GM18858 (cell line): Measurements from ENCODE around the gene AHNAK2.
"Not testable (repeated sequence)": the region's sequence is repeated elsewhere in the genome, so short reads cannot be mapped to it uniquely, and the experiment has no call there.

ENCODE experiments used
- ATAC-seq: cut with Tn5 transposase; IDR thresholded peaks from one replicate; pipeline ENCODE4 v1.9.1; 2021; ENCODE audit not compliant: unreplicated experiment

Gene AHNAK2

DNA sequence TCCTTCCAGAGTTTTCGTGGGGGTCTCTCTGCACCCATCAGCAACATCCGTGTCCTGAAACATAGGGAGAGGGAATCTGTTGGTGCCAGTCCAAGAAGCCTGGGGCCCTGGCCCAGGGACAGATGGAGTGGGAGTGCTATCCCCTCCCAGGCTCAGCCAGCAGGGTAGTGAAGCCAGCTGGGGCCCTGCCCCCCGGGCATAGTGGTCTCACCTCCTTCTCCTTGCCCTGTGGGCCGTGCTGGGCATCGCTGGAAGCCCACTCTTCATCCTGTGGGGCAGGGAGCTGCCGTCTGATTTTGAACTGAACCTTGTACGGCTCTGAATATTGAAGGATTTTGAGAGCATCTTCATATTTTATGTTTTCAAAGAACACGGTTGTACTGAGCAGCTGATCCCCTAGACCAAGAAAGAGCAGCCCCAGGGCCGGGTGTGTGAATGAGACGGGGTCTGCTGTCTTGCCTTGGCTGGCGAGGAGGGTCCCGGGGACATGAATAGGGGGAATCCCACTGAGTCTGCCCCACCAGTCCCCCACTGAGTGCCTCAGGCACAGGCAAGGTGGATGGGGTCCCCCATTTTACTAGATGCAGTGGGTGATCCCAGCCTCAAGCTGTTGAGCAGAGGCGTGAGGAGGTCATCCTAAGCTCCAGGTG is 23.3 kb downstream of the AHNAK2 start:
- ATAC-seq, result no peak

DNA sequence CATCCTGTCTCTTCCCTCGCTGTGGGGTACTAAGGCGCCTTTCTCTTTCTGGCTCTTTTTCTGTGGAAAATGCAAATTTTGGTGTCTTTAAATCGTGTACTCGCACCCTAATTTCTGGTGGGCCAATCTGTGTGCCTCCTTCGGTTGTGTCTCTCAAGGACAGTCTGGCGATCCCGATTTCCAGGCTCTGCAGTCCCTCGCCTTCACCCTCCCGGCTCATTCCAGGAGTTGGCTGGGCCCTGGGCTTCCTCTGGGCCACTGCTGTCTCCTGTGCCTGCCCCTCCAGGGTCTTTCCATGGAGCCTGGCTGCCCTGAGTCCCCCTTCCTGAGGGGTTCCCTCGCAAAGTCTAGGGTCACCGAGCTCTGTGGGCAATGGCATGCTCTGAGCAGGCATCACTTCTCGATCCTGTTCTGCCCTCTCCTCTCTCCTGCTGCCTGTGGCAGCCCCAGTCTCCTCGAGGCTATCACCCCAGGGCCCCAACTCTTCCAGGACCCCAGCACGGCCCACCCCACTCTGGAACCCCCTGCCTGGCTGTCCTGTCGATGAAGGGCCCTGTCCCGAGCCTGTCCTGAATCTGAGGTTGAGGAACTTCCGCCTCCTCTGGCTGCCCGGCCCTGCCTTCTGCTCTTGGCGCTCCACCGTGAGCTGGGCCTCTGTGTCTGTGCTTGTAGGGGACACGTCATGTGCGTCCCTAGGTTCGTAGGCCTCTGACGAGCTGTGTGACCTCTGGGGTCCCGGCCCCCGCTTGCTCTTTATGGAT is 24.1 kb downstream of the AHNAK2 start:
- ATAC-seq, result no peak

DNA sequence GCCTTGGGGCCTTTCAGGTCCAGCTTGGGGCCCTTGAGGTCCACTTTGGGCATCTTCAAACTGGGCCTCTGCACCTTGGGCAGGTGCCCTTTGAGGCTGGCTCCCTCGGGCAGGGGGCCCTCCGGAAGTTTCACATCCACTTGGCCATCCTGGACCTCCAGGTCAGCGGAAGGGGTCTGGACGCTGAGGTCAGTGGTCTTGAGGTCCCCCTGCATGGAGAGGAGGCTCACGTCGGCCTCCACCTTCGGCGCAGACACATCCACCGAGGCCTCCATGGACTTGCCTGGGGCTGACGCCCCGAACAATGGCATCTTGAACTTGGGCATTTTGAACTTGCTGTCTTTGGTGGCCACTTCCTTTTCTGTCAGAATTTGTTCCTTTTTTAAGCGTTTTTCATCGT is 25.1 kb downstream of the AHNAK2 start:
- no peak for ATAC-seq

DNA sequence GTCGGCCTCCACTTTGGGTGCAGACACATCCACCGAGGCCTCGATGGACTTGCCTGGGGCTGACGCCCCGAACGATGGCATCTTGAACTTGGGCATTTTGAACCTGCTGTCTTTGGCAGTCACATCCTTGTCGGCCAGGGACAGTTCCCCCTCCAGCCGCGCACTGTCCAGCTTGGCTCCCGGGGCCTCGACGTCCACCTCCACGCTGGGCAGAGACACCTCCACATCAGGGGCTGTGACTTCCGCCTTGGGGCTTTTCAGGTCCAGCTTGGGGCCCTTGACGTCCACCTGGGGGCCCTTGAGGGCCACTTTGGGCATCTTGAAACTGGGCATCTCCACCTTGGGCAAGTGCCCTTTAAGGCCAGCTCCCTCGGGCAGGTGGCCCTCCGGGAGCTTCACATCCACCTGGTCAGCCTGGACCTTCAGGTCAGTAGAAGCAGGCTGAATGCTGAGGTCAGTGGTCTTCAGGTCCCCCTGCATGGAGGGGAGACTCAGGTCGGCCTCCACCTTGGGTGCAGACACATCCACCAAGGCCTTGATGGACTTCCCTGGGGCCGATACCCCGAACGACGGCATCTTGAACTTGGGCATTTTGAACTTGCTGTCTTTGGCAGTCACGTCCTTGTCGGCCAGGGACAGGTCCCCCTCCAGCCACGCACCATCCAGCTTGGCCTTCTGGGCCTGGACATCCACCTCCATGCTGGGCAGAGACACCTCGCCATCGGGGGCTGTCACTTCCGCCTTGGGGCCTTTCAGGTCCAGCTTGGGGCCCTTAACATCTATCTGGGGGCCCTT is 26.1 kb downstream of the AHNAK2 start:
- not testable (repeated sequence) for ATAC-seq

DNA sequence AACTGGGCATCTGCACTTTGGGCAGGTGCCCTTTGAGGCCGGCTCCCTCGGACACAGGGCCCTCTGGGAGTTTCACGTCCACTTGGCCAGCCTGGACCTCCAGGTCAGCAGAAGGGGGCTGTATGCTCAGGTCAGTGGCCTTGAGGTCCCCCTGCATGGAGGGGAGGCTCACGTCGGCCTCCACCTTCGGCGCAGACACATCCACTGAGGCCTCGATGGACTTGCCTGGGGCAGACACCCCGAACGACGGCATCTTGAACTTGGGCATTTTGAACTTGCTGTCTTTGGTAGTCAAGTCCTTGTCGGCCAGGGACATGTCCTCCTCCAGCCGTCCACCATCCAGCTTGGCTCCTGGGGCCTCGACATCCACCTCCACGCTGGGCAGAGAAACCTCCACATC is 27.5 kb downstream of the AHNAK2 start:
- not testable (repeated sequence) for ATAC-seq

DNA sequence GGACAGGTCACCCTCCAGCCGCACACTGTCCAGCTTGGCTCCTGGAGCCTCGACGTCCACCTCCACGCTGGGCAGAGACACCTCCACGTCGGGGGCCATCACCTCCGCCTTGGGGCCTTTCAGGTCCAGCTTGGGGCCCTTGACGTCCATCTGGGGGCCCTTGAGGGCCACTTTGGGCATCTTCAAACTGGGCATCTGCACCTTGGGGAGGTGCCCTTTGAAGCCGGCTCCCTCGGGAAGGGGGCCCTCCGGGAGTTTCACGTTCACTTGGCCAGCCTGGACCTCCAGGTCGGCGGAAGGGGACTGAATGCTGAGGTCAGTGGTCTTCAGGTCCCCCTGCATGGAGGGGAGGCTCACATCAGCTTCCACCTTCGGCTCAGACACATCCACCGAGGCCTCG is 28.2 kb downstream of the AHNAK2 start:
- ATAC-seq, result no peak

DNA sequence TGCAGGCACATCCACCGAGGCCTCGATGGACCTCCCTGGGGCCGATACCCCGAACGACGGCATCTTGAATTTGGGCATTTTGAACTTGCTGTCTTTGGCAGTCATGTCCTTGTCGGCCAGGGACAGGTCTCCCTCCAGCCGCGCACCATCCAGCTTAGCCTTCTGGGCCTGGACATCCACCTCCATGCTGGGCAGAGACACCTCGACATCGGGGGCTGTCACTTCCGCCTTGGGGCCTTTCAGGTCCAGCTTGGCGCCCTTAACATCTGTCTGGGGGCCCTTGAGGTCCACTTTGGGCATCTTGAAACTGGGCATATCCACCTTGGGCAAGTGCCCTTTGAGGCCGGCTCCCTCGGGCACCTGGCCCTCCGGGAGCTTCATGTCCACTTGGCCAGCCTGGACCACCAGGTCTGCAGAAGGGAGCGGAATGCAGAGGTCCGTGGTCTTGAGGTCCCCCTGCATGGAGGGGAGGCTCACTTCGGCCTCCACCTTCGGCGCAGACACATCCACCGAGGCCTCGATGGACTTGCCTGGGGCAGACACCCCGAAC is 28.7 kb downstream of the AHNAK2 start:
- not testable (repeated sequence) for ATAC-seq

DNA sequence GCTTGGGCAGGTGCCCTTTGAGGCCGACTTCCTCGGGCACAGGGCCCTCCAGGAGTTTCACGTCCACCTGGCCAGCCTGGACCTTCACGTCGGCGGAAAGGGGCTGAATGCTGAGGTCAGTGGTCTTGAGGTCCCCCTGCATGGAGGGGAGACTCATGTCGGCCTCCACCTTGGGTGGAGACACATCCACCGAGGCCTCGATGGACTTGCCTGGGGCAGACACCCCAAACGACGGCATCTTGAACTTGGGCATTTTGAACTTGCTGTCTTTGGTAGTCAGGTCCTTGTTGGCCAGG is 29.5 kb downstream of the AHNAK2 start:
- no peak for ATAC-seq

DNA sequence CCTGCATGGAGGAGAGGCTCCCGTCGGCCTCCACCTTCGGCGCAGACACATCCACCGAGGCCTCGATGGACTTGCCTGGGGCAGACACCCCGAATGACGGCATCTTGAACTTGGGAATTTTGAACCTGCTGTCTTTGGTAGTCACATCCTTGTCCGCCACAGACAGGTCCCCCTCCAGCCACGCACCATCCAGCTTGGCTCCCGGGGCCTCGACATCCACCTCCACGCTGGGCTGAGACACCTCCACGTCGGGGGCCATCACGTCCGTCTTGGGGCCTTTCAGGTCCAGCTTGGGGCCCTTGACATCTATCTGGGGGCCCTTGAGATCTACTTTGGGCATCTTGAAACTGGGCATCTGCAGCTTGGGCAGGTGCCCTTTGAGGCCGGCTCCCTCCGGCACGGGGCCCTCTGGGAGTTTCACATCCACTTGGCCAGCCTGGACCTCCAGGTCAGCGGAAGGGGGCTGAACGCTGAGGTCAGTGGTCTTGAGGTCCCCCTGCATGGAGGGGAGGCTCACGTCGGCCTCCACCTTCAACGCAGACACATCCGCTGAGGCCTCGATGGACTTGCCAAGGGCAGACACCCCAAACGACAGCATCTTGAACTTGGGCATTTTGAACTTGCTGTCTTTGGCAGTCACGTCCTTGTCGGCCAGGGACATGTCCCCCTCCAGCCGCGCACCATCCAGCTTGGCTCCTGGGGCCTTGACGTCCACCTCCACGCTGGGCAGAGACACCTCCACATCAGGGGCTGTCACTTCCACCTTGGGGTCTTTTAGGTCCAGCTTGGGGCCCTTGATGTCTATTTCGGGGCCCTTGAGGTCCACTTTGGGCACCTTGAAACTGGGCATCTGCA is 30.1 kb downstream of the AHNAK2 start:
- ATAC-seq, result not testable (repeated sequence)

DNA sequence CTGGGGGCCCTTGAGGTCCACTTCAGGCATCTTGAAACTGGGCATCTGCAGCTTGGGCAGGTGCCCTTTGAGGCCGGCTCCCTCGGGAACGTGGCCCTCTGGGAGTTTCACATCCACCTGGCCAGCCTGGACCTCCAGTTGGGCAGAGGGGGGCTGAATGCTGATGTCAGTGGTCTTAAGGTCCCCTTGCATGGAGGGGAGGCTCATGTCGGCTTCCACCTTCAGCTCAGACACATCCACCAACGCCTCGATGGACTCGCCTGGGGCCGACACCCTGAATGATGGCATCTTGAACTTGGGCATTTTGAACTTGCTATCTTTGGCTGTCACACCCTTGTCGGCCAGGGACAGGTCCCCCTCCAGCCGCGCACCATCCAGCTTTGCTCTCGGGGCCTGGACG is 31.0 kb downstream of the AHNAK2 start:
- not testable (repeated sequence) for ATAC-seq

DNA sequence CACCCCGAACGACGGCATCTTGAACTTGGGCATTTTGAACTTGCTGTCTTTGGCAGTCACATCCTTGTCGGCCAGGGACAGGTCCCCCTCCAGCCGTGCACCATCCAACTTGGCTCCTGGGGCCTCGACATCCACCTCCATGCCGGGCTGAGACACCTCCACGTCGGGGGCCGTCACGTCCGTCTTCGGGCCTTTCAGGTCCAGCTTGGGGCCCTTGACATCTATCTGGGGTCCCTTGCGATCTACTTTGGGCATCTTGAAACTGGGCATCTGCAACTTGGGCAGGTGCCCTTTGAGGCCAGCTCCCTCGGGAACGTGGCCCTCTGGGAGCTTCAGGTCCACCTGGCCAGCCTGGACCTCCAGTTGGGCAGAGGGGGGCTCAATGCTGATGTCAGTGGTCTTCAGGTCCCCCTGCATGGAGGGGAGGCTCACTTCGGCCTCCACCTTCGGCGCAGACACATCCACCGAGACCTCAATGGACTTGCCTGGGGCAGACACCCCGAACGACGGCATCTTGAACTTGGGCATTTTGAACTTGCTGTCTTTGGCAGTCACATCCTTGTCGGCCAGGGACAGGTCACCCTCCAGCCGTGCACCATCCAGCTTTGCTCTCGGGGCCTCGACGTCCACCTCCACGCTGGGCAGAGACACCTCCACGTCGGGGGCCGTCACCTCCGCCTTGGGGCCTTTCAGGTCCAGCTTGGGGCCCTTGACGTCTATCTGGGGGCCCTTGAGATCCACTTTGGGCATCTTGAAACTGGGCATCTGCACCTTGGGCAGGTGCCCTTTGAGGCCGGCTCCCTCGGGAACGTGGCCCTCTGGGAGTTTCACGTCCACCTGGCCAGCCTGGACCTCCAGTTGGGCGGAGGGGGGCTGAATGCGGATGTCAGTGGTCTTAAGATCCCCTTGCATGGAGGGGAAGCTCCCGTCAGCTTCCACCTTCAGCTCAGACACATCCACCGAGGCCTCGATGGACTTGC is 31.9 kb downstream of the AHNAK2 start:
- not testable (repeated sequence) for ATAC-seq

DNA sequence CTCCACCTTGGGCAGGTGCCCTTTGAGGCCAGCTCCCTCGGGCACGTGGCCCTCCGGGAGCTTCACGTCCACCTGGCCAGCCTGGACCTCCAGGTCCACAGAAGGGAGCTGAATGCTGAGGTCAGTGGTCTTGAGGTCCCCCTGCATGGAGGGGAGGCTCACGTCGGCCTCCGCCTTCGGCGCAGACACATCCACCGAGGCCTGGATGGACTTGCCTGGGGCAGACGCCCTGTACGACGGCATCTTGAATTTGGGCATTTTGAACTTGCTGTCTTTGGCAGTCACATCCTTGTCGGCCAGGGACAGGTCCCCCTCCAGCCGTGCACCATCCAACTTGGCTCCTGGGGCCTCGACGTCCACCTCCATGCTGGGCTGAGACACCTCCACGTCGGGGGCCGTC is 32.9 kb downstream of the AHNAK2 start:
- not testable (repeated sequence) for ATAC-seq

DNA sequence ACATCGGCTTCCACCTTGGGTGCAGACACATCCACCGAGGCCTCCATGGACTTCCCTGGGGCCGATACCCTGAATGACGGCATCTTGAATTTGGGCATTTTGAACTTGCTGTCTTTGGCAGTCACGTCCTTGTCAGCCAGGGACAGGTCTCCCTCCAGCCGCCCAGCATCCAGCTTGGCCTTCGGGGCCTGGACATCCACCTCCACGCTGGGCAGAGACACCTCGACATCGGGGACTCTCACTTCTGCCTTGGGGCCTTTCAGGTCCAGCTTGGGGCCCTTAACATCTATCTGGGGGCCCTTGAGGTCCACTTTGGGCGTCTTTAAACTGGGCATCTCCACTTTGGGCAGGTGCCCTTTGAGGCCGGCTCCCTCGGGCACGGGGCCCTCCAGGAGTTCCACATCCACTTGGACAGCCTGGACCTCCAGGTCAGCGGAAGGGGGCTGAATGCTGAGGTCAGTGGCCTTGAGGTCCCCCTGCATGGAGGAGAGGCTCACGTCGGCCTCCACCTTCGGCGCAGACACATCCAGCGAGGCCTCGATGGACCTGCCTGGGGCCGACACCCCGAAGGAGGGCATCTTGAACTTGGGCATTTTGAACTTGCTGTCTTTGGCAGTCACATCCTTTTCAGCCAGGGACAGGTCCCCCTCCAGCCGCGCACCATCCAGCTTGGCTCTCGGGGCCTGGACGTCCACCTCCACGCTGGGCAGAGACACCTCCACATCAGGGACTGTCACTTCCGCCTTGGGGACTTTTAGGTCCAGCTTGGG is 33.6 kb downstream of the AHNAK2 start:
- ATAC-seq, result not testable (repeated sequence)

DNA sequence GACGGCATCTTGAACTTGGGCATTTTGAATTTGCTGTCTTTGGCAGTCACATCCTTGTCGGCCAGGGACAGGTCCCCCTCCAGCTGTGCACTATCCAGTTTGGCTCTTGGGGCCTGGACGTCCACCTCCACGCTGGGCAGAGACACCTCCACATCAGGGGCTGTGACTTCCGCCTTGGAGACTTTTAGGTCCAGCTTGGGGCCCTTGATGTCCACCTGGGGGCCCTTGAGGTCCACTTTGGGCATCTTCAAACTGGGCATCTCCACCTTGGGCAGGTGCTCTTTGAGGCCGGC is 34.2 kb downstream of the AHNAK2 start:
- not testable (repeated sequence) for ATAC-seq

DNA sequence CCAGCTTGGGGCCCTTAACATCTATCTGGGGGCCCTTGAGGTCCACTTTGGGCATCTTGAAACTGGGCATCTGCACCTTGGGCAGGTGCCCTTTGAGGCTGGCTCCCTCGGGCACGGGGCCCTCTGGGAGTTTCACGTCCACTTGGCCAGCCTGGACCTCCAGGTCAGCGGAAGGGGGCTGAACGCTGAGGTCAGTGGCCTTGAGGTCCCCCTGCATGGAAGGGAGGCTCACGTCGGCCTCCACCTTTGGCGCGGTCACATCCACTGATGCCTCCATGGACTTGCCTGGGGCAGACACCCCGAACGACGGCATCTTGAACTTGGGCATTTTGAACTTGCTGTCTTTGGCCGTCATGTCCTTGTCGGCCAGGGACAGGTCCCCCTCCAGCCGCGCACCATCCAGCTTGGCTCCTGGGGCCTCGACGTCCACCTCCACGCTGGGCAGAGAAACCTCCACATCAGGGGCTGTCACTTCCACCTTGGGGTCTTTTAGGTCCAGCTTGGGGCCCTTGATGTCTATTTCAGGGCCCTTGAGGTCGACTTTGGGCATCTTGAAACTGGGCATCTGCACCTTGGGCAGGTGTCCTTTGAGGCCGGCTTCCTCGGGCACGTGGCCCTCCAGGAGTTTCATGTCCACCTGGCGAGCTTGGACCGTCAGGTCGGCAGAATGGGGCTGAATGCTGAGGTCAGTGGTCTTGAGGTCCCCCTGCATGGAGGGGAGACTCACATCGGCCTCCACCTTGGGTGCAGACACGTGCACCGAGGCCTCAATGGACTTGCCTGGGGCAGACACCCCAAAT is 34.8 kb downstream of the AHNAK2 start:
- not testable (repeated sequence) for ATAC-seq

DNA sequence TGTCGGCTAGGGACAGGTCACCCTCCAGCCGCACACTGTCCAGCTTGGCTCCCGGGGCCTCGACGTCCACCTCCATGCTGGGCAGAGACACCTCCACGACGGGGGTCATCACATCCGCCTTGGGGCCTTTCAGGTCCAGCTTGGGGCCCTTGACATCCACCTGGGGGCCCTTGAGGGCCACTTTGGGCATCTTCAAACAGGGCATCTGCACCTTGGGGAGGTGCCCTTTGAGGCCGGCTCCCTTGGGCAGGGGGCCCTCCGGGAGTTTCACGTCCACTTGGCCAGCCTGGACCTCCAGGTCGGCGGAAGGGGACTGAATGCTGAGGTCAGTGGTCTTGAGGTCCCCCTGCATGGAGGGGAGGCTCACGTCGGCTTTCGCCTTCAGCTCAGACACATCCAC is 35.6 kb downstream of the AHNAK2 start:
- no peak for ATAC-seq

DNA sequence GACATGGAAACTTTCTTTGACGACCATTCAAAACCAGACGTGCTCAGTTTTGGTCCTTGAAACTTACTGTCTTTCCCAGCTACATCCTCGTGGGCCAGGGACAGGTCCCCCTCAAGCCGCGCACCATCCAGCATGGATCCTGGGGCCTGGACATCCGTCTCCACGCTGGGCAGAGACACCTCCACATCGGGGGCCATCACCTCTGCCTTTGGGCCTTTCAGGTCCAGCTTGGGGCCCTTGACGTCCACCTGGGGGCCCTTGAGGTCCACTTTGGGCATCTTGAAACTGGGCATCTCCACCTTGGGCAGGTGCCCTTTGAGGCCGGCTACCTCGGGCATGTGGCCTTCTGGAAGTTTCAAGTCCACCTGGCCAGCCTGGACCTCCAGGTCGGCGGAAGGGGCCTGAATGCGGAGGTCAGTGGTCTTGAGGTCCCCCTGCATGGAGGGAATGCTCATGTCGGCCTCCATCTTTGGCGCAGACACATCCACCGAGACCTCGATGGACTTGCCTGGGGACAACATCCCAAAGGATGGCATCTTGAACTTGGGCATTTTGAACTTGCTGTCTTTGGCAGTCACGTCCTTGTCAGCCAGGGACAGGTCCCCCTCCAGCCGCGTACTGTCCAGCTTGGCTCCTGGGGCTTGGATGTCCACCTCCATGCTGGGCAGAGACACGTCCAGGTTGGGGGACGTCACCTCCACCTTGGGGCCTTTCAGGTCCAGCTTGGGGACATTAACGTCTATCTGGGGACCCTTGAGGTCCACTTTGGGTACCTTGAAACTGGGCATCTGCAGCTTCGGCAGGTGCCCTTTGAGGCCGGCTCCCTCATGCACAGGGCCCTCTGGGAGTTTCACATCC is 36.4 kb downstream of the AHNAK2 start:
- ATAC-seq, result no peak
